Measurements from ENCODE around the gene C3orf18.

Gene C3orf18

GRCh38 chr3:50607271-50608091 lies 39.9 kb upstream of the C3orf18 start:
- no peak for TF ChIP-seq CTCF (IDR thresholded peaks at IDR 0.05; ENCODE audit: insufficient read depth, low read depth, low read length, missing control alignments)
- DNase-seq (ENCODE audit: low read depth) = no peak
- no peak overlapping the region for H3K4me3 ChIP-seq (ENCODE audit: low read length)

GRCh38 chr3:50606596-50606995 lies 39.0 kb upstream of the C3orf18 start:
- H3K4me3 ChIP-seq (ENCODE audit: low read length) = no peak overlapping the region
- TF ChIP-seq CTCF (IDR thresholded peaks at IDR 0.05; ENCODE audit: insufficient read depth, low read depth, low read length, missing control alignments) = no peak
- no peak for DNase-seq (ENCODE audit: low read depth)

GRCh38 chr3:50605901-50606326 lies 38.4 kb upstream of the C3orf18 start:
- DNase-seq (ENCODE audit: low read depth) = peak; percentile 53
- H3K4me3 ChIP-seq (ENCODE audit: low read length) = no peak overlapping the region
- no peak for TF ChIP-seq CTCF (IDR thresholded peaks at IDR 0.05; ENCODE audit: insufficient read depth, low read depth, low read length, missing control alignments)

- no peak for TF ChIP-seq CTCF (IDR thresholded peaks at IDR 0.05; ENCODE audit: insufficient read depth, low read depth, low read length, missing control alignments)
- no peak for DNase-seq (ENCODE audit: low read depth)
- H3K4me3 ChIP-seq (ENCODE audit: low read length) = no peak overlapping the region
Observed at GRCh38 chr3:50604628-50605588, 37.4 kb upstream of the C3orf18 start.

GRCh38 chr3:50604110-50604621 lies 36.6 kb upstream of the C3orf18 start:
- DNase-seq (ENCODE audit: low read depth) = no peak
- H3K4me3 ChIP-seq (ENCODE audit: low read length) = no peak overlapping the region
- TF ChIP-seq CTCF (IDR thresholded peaks at IDR 0.05; ENCODE audit: insufficient read depth, low read depth, low read length, missing control alignments) = no peak

GRCh38 chr3:50603261-50604109 lies 35.9 kb upstream of the C3orf18 start:
- TF ChIP-seq CTCF (IDR thresholded peaks at IDR 0.05; ENCODE audit: insufficient read depth, low read depth, low read length, missing control alignments) = no peak
- no peak for DNase-seq (ENCODE audit: low read depth)
- no peak overlapping the region for H3K4me3 ChIP-seq (ENCODE audit: low read length)
